Thyroid gland (tissue), 4 donors: Measurements from ENCODE around the gene RAPGEF1. TPM values are rescaled to one million over a fixed set of nuclear protein-coding genes. Genes with fewer than 3 reads are reported as not detected.

Experiments
- DNase-seq, 2 donors: peaks; one replicate each; pipeline ENCODE4 v3.0.0-alpha.2; 2019
- H3K27ac ChIP-seq, 3 donors: fragments of 200-600 bp; sonication (generic); 1 replicate in 2 of 3; 2 replicates in 1 of 3; pipeline ENCODE4 v1.5.1; 2016 to 2019; ENCODE audit warnings: mild to moderate bottlenecking in 1 of 3, moderate library complexity in 1 of 3
- H3K27me3 ChIP-seq: fragments of 200-600 bp; sonication (generic); one replicate; pipeline ENCODE4 v1.5.1; 2019
- H3K36me3 ChIP-seq, 2 donors: fragments of 200-600 bp; sonication (generic); one replicate each; pipeline ENCODE4 v1.5.1; 2016 to 2019
- H3K4me1 ChIP-seq, 2 donors: fragments of 200-600 bp; sonication (generic); one replicate each; pipeline ENCODE4 v1.5.1; 2017 to 2019
- H3K4me3 ChIP-seq, 3 donors: fragments of 200-600 bp; sonication (generic); replicated peaks in 1 of 3; 1 replicate in 2 of 3; 2 replicates in 1 of 3; pipeline ENCODE4 v1.5.1; 2016; ENCODE audit warnings: mild to moderate bottlenecking in 1 of 3
- H3K9me3 ChIP-seq: fragments of 200-600 bp; sonication (generic); one replicate; pipeline ENCODE4 v1.5.1; 2017
- POLR2A ChIP-seq, 2 donors: fragments of 450-650 bp; IDR thresholded peaks; one replicate each; pipeline ENCODE4 v1.6.1; 2017; ENCODE audit warnings: antibody characterized with exemption in 2 of 2, mild to moderate bottlenecking in 2 of 2, moderate library complexity in 1 of 2
- WGBS, 2 donors: methylation state at CpG; one replicate each; pipeline ENCODE4 v1.1.5; 2017; 5-methylcytosine and 5-hydroxymethylcytosine counted together
- intact Hi-C: fragments of 100-400 bp; cut with DNase I; formaldehyde crosslinking; loops from one replicate; pipeline ENCODE4 v1.15.1; 2023
- total RNA-seq, 4 donors: library from RNA; depleted of rRNA; stranded (reverse); fragments of >200 nt; gene quantifications; one replicate each; pipeline ENCODE4 v1.2.3, GENCODE V29; 2016
- TF ChIP-seq, protein P1 (sequence below), 6 experiments: fragments of 200-600 bp in 3 of 6; fragments of 450-650 bp in 3 of 6; sonication (generic) in 3 of 6; IDR thresholded peaks; one replicate each; pipeline ENCODE4 v1.5.1; 2016 to 2019; ENCODE audit warnings: antibody characterized with exemption in 6 of 6, mild to moderate bottlenecking in 2 of 6, inconsistent platforms in 1 of 6, moderate library complexity in 1 of 6

RAPGEF1 gene
- total RNA-seq, 4 donors from 2014 or later: 39.6 to 52.5 (median 44.9) TPM

DNA sequence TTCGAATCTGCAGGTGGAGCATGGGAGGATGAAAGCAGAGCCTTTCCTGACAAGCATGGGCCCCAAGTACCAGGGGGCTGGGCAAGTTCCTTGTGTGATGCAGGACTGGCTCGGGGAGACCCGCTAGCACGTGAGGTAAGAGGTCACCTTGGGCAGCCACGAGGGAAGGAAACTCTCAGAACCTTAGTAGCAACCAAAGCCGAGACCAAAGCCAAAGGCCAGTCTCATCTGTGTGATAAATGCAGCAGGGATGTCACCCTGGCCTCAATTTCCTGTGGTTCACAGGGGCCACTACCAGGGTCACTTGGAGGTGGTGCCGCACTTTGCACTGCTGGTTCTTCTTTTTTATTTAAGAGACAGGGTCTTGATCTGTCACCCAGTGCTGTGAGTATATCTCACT lies 155.0 kb downstream of the RAPGEF1 start:
- WGBS, 2 donors: 79 to 91% methylated on average over 6 to 7 of the region's 7 CpGs
- intact Hi-C loops: no loop called here
- Histone ChIP-seq H3K27ac (no peak overlapping the region), H3K4me1 (no peaks in the 10 kb centered on the region), H3K9me3 (no peaks in the 10 kb centered on the region), H3K36me3 (peaks cover 46 to 71% of the 10 kb centered on the region in 2 donors), H3K4me3 (no peak overlapping the region), H3K27me3 (no peaks in the 10 kb centered on the region)
- TF ChIP-seq, protein P1, sequence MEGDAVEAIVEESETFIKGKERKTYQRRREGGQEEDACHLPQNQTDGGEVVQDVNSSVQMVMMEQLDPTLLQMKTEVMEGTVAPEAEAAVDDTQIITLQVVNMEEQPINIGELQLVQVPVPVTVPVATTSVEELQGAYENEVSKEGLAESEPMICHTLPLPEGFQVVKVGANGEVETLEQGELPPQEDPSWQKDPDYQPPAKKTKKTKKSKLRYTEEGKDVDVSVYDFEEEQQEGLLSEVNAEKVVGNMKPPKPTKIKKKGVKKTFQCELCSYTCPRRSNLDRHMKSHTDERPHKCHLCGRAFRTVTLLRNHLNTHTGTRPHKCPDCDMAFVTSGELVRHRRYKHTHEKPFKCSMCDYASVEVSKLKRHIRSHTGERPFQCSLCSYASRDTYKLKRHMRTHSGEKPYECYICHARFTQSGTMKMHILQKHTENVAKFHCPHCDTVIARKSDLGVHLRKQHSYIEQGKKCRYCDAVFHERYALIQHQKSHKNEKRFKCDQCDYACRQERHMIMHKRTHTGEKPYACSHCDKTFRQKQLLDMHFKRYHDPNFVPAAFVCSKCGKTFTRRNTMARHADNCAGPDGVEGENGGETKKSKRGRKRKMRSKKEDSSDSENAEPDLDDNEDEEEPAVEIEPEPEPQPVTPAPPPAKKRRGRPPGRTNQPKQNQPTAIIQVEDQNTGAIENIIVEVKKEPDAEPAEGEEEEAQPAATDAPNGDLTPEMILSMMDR (IDR thresholded peaks at IDR 0.05): no peak
- no peak for TF ChIP-seq POLR2A (IDR thresholded peaks at IDR 0.05)
- no peak for DNase-seq

DNA sequence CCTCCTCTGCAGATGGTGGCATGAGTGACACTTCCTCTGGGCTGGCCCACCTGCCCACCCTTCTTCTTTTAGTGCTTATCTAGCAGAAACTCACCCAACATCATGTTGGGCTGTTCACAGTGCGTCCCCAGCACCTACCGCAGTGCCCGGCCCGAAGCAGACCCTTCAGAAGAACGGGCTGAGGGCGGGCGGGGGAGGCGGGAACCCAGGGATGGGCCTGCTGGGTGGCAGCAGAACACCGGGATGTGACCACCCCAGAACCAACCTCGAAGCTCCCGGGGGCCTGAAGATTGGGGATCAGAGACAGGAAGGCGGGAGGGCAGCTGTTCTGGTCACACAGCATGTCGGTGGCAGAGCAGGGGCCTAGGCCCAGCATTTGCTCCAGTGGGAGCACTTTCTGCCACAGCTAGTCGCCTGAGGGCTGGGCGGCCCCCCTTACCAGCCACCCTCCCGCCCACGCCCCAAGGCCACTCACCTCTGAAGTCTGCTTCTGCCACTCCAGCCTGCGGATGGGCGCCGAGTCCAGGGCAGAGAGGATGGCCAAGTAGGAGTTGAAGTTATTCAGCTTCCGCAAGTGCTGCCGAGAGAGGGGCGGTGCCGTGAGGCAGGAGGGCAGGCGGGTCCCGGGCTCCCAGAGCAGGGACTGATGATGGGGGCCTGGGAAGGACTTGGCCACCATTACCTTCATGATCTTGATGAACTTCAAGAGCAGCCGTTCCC lies 155.9 kb downstream of the RAPGEF1 start:
- H3K27me3 ChIP-seq: no peaks in the 10 kb centered on the region
- WGBS, 2 donors: 93 to 94% methylated on average over 27 of the region's 27 CpGs
- H3K27ac ChIP-seq: no peak overlapping the region
- intact Hi-C loops: no loop called here
- no peak overlapping the region for H3K4me3 ChIP-seq
- DNase-seq: no peak
- H3K36me3 ChIP-seq: peaks cover 55 to 72% of the 10 kb centered on the region in 2 donors
- TF ChIP-seq, protein P1 (IDR thresholded peaks at IDR 0.05): no peak
- no peak for TF ChIP-seq POLR2A (IDR thresholded peaks at IDR 0.05)
- no peaks in the 10 kb centered on the region for H3K9me3 ChIP-seq
- no peaks in the 10 kb centered on the region for H3K4me1 ChIP-seq

DNA sequence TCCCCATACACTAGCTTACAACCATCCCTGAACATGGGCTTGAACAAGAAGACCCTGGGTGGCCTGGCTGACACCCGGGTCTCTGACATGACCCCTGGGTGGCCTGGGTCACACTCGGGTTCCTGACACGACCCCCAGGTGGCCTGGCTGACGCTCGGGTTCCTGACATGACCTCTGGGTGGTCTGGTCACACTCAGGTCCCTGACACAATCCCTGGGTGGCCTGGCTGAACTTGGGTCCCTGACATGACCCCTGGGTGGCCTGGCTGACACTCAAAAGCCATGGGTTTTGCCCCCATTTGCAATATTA lies 156.6 kb downstream of the RAPGEF1 start:
- no peak overlapping the region for H3K27ac ChIP-seq
- no peaks in the 10 kb centered on the region for H3K27me3 ChIP-seq
- DNase-seq: no peak
- intact Hi-C loops: no loop called here
- H3K36me3 ChIP-seq: peaks cover 55 to 66% of the 10 kb centered on the region in 2 donors
- no peak for TF ChIP-seq POLR2A (IDR thresholded peaks at IDR 0.05)
- TF ChIP-seq, protein P1 (IDR thresholded peaks at IDR 0.05): no peak
- no peaks in the 10 kb centered on the region for H3K9me3 ChIP-seq
- no peak overlapping the region for H3K4me3 ChIP-seq
- no peaks in the 10 kb centered on the region for H3K4me1 ChIP-seq
- WGBS, 2 donors: 92 to 93% methylated on average over 3 to 5 of the region's 5 CpGs

DNA sequence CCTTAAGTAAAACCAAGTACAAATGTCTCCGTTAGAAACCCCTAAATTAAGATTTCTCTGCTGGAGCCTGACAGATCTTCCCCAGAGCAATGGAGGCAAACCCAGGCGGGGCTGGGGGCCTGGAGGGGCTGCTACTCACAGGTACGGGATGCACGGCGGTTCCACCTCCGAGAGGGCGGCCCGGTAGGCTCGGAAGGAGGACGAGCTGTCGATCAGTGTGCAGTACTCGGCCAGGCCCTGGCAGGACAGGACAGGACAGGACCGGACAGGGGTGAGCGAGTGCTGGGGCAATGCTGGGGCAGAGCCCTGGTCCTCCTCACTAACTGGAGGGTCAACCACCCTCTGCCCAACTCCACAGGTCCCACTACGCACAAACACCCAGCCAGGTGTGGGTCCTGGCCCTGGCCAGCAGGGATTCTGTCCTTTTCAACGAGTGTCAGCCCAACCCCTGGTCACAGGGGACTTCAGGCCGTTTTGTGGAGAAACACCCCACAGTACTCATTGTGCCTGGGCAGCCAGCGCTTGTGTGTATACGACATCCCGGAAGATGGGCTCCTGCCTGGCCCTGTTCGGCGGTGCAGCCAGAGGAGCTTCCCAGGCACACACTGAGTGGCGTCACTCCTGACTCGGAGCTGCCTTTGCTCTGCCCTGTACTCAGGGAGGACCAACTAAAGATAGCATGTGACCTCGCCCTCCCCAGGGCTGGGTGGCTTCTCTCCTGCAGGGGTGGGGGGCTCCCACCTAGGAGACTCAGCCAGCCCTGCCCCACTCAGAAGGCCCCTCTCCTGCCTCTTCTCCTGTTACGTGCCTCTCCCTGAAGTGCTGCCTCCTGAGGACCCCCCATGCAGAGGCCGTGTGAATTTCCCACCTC lies 157.2 kb downstream of the RAPGEF1 start:
- DNase-seq: no peak

More for the DNA sequence above, 157.2 kb downstream of the RAPGEF1 start:
- Histone ChIP-seq H3K4me1 (no peaks in the 10 kb centered on the region), H3K4me3 (no peak overlapping the region), H3K27me3 (no peaks in the 10 kb centered on the region), H3K27ac (no peak overlapping the region), H3K9me3 (no peaks in the 10 kb centered on the region), H3K36me3 (peaks cover 55 to 64% of the 10 kb centered on the region in 2 donors)
- no peak for TF ChIP-seq POLR2A (IDR thresholded peaks at IDR 0.05)
- TF ChIP-seq, protein P1 (IDR thresholded peaks at IDR 0.05): no peak
- intact Hi-C loops: no loop called here
- WGBS, 2 donors: 91 to 94% methylated on average over 24 to 26 of the region's 27 CpGs
